GM04503 (cell line): ENCODE results near the gene CAMTA1.

ENCODE experiments used
- DNase-seq: peaks from one replicate; pipeline ENCODE4 v3.0.0-alpha.2; 2012; ENCODE audit warnings: low read depth

Gene CAMTA1

GRCh38 chr1:6848816-6849215 lies 63.6 kb downstream of the CAMTA1 start:
- DNase-seq: no peak

GRCh38 chr1:6850537-6850936 lies 65.3 kb downstream of the CAMTA1 start:
- no peak for DNase-seq

- no peak for DNase-seq
Observed at GRCh38 chr1:6852136-6852890, 67.1 kb downstream of the CAMTA1 start.

GRCh38 chr1:6854166-6854565 lies 68.9 kb downstream of the CAMTA1 start:
- no peak for DNase-seq

GRCh38 chr1:6857831-6858230 lies 72.6 kb downstream of the CAMTA1 start:
- no peak for DNase-seq

- DNase-seq: no peak
Observed at GRCh38 chr1:6858596-6858995, 73.3 kb downstream of the CAMTA1 start.

GRCh38 chr1:6859415-6860343 lies 74.4 kb downstream of the CAMTA1 start:
- peak; percentile 93 for DNase-seq

GRCh38 chr1:6860401-6860800 lies 75.1 kb downstream of the CAMTA1 start:
- no peak for DNase-seq

- DNase-seq: no peak
Observed at GRCh38 chr1:6861075-6861724, 75.9 kb downstream of the CAMTA1 start.

- DNase-seq: no peak
Observed at GRCh38 chr1:6862906-6863305, 77.7 kb downstream of the CAMTA1 start.

GRCh38 chr1:6864166-6864565 lies 78.9 kb downstream of the CAMTA1 start:
- no peak for DNase-seq

GRCh38 chr1:6866825-6867224 lies 81.6 kb downstream of the CAMTA1 start:
- DNase-seq: no peak

- no peak for DNase-seq
Observed at GRCh38 chr1:6867321-6867720, 82.1 kb downstream of the CAMTA1 start.

GRCh38 chr1:6867729-6868659 lies 82.7 kb downstream of the CAMTA1 start:
- DNase-seq: no peak

GRCh38 chr1:6868660-6869380 lies 83.6 kb downstream of the CAMTA1 start:
- no peak for DNase-seq

GRCh38 chr1:6869545-6869944 lies 84.3 kb downstream of the CAMTA1 start:
- no peak for DNase-seq

- DNase-seq: peak; percentile 37
Observed at GRCh38 chr1:6870086-6870485, 84.8 kb downstream of the CAMTA1 start.

- DNase-seq: no peak
Observed at GRCh38 chr1:6870571-6870970, 85.3 kb downstream of the CAMTA1 start.

- DNase-seq: no peak
Observed at GRCh38 chr1:6871300-6871972, 86.2 kb downstream of the CAMTA1 start.

- DNase-seq: peak; percentile 15
Observed at GRCh38 chr1:6872573-6873261, 87.5 kb downstream of the CAMTA1 start.
